H9 (cell line): ENCODE measurements around the gene NOLC1. TPM values are rescaled to one million over a fixed set of nuclear protein-coding genes. Genes with fewer than 3 reads are reported as not detected.

ENCODE experiments used
- DNase-seq: peaks from one replicate; pipeline ENCODE4 v3.0.0-alpha.2; 2017
- H2AFZ ChIP-seq: one replicate; pipeline ENCODE4 v1.6.1; 2013; ENCODE audit warnings: mild to moderate bottlenecking, low read length, control low read depth, moderate library complexity
- H2AK5ac ChIP-seq: 2 replicates; pipeline ENCODE4 v1.6.1; 2013; ENCODE audit warnings: low read length, control low read depth, mixed read lengths; ENCODE audit not compliant: insufficient read length
- H2BK120ac ChIP-seq: one replicate; pipeline ENCODE4 v1.6.1; 2013; ENCODE audit warnings: low read depth, mild to moderate bottlenecking, low read length, control low read depth, inconsistent platforms; ENCODE audit not compliant: poor library complexity, severe bottlenecking
- H2BK12ac ChIP-seq: 2 replicates; pipeline ENCODE4 v1.6.1; 2013; ENCODE audit warnings: low read length, control low read depth, mixed read lengths, low read depth; ENCODE audit not compliant: insufficient read length
- H2BK15ac ChIP-seq: 2 replicates; pipeline ENCODE4 v1.6.1; 2013; ENCODE audit warnings: low read depth, low read length, control low read depth
- H2BK20ac ChIP-seq: one replicate; pipeline ENCODE4 v1.6.1; 2013; ENCODE audit warnings: low read depth, mild to moderate bottlenecking, low read length, control low read depth, inconsistent platforms; ENCODE audit not compliant: poor library complexity, severe bottlenecking
- H2BK5ac ChIP-seq: 2 replicates; pipeline ENCODE4 v1.6.1; 2013; ENCODE audit warnings: low read length, control low read depth, mixed read lengths; ENCODE audit not compliant: insufficient read length
- H3K14ac ChIP-seq: 2 replicates; pipeline ENCODE4 v1.6.1; 2013; ENCODE audit warnings: low read length, control low read depth; ENCODE audit not compliant: insufficient read depth
- H3K18ac ChIP-seq: 2 replicates; pipeline ENCODE4 v1.6.1; 2013; ENCODE audit warnings: low read depth, mild to moderate bottlenecking, mixed read lengths, low read length, control low read depth; ENCODE audit not compliant: insufficient read length
- H3K23ac ChIP-seq: 2 replicates; pipeline ENCODE4 v1.6.1; 2013; ENCODE audit warnings: low read length, control low read depth, mixed read lengths, low read depth; ENCODE audit not compliant: insufficient read length
- H3K23me2 ChIP-seq: 2 replicates; pipeline ENCODE4 v1.6.1; 2013; ENCODE audit warnings: low read depth, mild to moderate bottlenecking, mixed read lengths, low read length, control low read depth; ENCODE audit not compliant: insufficient read length, poor library complexity, severe bottlenecking
- H3K27ac ChIP-seq: 2 replicates; pipeline ENCODE4 v1.5.1; 2013; ENCODE audit warnings: low read length, control low read depth, mixed read lengths, low read depth; ENCODE audit not compliant: insufficient read length
- H3K27me3 ChIP-seq: 2 replicates; pipeline ENCODE4 v1.6.1; 2013; ENCODE audit warnings: low read length, control low read depth, inconsistent platforms; ENCODE audit not compliant: insufficient read depth
- H3K4ac ChIP-seq: 2 replicates; pipeline ENCODE4 v1.6.1; 2013; ENCODE audit warnings: low read depth, mild to moderate bottlenecking, control low read depth, inconsistent platforms, low read length, moderate library complexity
- H3K4me1 ChIP-seq: 2 replicates; pipeline ENCODE4 v1.6.1; 2013; ENCODE audit warnings: low read length, control low read depth, inconsistent platforms; ENCODE audit not compliant: insufficient read depth
- H3K4me2 ChIP-seq: 2 replicates; pipeline ENCODE4 v1.6.1; 2013; ENCODE audit warnings: low read length, control low read depth, mixed read lengths; ENCODE audit not compliant: insufficient read length, insufficient read depth
- H3K56ac ChIP-seq: 2 replicates; pipeline ENCODE4 v1.6.1; 2013; ENCODE audit warnings: low read depth, mild to moderate bottlenecking, mixed read lengths, low read length, control low read depth; ENCODE audit not compliant: insufficient read length
- H3K79me1 ChIP-seq: 2 replicates; pipeline ENCODE4 v1.6.1; 2013; ENCODE audit warnings: low read depth, mild to moderate bottlenecking, moderate library complexity, low read length, control low read depth, inconsistent platforms; ENCODE audit not compliant: insufficient read depth, poor library complexity, severe bottlenecking
- H3K79me2 ChIP-seq: 2 replicates; pipeline ENCODE4 v1.6.1; 2013; ENCODE audit warnings: low read length, control low read depth, inconsistent platforms; ENCODE audit not compliant: insufficient read depth
- H3K9ac ChIP-seq: 2 replicates; pipeline ENCODE4 v1.6.1; 2013; ENCODE audit warnings: low read length, control low read depth, mixed read lengths; ENCODE audit not compliant: insufficient read length; ENCODE audit errors: extremely low read depth
- H3K9me3 ChIP-seq: one replicate; pipeline ENCODE4 v1.6.1; 2013; ENCODE audit warnings: low read depth, low read length, inconsistent platforms; ENCODE audit not compliant: control insufficient read depth
- H3T11ph ChIP-seq: one replicate; pipeline ENCODE4 v1.6.1; 2013; ENCODE audit warnings: mild to moderate bottlenecking, low read length, control low read depth, inconsistent platforms
- H4K20me1 ChIP-seq: one replicate; pipeline ENCODE4 v1.6.1; 2013; ENCODE audit not compliant: control insufficient read depth, insufficient read length, insufficient read depth
- H4K5ac ChIP-seq: 2 replicates; pipeline ENCODE4 v1.6.1; 2013; ENCODE audit warnings: low read depth, mild to moderate bottlenecking, mixed read lengths, low read length, control low read depth; ENCODE audit not compliant: insufficient read length
- H4K8ac ChIP-seq: replicated peaks from 2 replicates; pipeline ENCODE4 v1.6.1; 2013; ENCODE audit warnings: low read length, control low read depth, mixed read lengths, low read depth; ENCODE audit not compliant: insufficient read length
- H4K91ac ChIP-seq: 2 replicates; pipeline ENCODE4 v1.6.1; 2013; ENCODE audit warnings: low read depth, mild to moderate bottlenecking, moderate library complexity, mixed read lengths, low read length, control low read depth; ENCODE audit not compliant: insufficient read length
- H3K27ac Mint-ChIP-seq, 3 experiments: 2 replicates in 2 of 3; 3 replicates in 1 of 3; pipeline ENCODE4 v1.8.0; 2020 to 2021; ENCODE audit warnings: mixed read lengths in 3 of 3, mild to moderate bottlenecking in 1 of 3, moderate library complexity in 1 of 3
- H3K27me3 Mint-ChIP-seq: 2 replicates; pipeline ENCODE4 v1.8.0; 2021; ENCODE audit warnings: low read depth, mild to moderate bottlenecking, moderate library complexity, mixed read lengths
- H3K36me3 Mint-ChIP-seq, 3 experiments: 2 replicates in 2 of 3; 3 replicates in 1 of 3; pipeline ENCODE4 v1.8.0; 2020 to 2021; ENCODE audit warnings: low read depth in 3 of 3, mixed read lengths in 3 of 3; ENCODE audit not compliant: insufficient read depth in 1 of 3
- H3K4me1 Mint-ChIP-seq, 2 experiments: 2 replicates each; pipeline ENCODE4 v1.8.0; 2020; ENCODE audit warnings: mixed read lengths in 2 of 2
- H3K4me3 Mint-ChIP-seq, 2 experiments: 2 replicates in 1 of 2; 3 replicates in 1 of 2; pipeline ENCODE4 v1.8.0; 2020 to 2021; ENCODE audit warnings: mild to moderate bottlenecking in 2 of 2, mixed read lengths in 2 of 2, moderate library complexity in 1 of 2
- H3K9me3 Mint-ChIP-seq, 2 experiments: 2 replicates in 1 of 2; 3 replicates in 1 of 2; pipeline ENCODE4 v1.8.0; 2020; ENCODE audit warnings: mild to moderate bottlenecking in 2 of 2, mixed read lengths in 2 of 2, moderate library complexity in 1 of 2
- WGBS: extraction: QIAGEN DNeasy Blood & Tissue Kit; methylation state at CpG from one replicate; pipeline ENCODE4 v1.1.7; 2013; ENCODE audit warnings: missing lambda C conversion rate, low lambda C conversion rate, mixed read lengths; ENCODE audit not compliant: insufficient read length; ENCODE audit errors: extremely low coverage; 5-methylcytosine and 5-hydroxymethylcytosine counted together
- total RNA-seq: library from RNA; stranded (reverse); gene quantifications from 2 replicates; pipeline ENCODE4 v1.2.1, GENCODE V29; 2021
- TF ChIP-seq, protein P1 (sequence below): fragments of 200-600 bp; sonication (generic); conservative IDR thresholded peaks from 3 replicates; pipeline ENCODE4 v1.8.0; 2021; ENCODE audit warnings: antibody characterized with exemption, mild to moderate bottlenecking

NOLC1 gene
- total RNA-seq, 1 experiment from 2014 or later, result 171 TPM

DNA sequence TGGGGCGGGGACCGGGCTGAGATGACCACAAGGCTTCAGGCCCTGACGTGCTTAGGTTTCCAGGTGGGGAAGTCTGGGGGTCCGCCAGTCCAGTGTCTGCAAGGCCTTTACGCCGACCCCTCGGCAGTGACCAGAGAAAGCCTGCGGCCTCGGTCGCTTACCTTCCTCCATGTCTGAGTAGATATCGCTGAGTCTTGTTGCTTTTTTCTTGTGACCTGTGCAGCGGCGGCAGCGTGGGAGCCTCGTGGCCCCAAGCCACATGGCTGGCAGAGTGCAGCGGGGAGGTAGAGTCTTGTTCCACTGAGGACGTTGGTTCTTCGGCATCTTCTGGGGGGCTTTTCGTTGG lies 329 bp downstream of the NOLC1 start:
- WGBS, result no CpG with 5 or more reads among the region's 19 CpGs
- Histone ChIP-seq H3K4me1 (peaks cover 2% of the 10 kb centered on the region; the same call in 1 of the 2 replicates), H4K8ac (no peak overlapping the region), H3K23me2 (peaks cover 5% of the 10 kb centered on the region), H3K27ac (peak overlapping the region; percentile 42), H3K18ac (peak overlapping the region; percentile 74), H3K9me3 (no peaks in the 10 kb centered on the region), H3T11ph (no peak overlapping the region), H3K9ac (peak overlapping the region; percentile 96), H3K79me2 (peaks cover 30% of the 10 kb centered on the region), H2AFZ (no peak overlapping the region), H2BK12ac (no peak overlapping the region), H2BK120ac (peak overlapping the region; percentile 88), H2BK15ac (no peak overlapping the region), H4K20me1 (no peaks in the 10 kb centered on the region), H3K79me1 (peaks cover 7% of the 10 kb centered on the region), H2BK5ac (no peak overlapping the region), H2AK5ac (no peak overlapping the region), H3K23ac (no peak overlapping the region), H3K27me3 (no peaks in the 10 kb centered on the region), H3K4ac (peak overlapping the region; percentile 20; the same call in 1 of the 2 replicates), H3K56ac (no peak overlapping the region), H4K5ac (peak overlapping the region; percentile 9), H3K14ac (peak overlapping the region; percentile 96), H3K4me2 (peak overlapping the region; percentile 99), H4K91ac (peak overlapping the region; percentile 48), H2BK20ac (no peak overlapping the region)
- no peaks in the 10 kb centered on the region; a peak in 1 of 5 replicates for H3K9me3 Mint-ChIP-seq
- TF ChIP-seq, protein P1, sequence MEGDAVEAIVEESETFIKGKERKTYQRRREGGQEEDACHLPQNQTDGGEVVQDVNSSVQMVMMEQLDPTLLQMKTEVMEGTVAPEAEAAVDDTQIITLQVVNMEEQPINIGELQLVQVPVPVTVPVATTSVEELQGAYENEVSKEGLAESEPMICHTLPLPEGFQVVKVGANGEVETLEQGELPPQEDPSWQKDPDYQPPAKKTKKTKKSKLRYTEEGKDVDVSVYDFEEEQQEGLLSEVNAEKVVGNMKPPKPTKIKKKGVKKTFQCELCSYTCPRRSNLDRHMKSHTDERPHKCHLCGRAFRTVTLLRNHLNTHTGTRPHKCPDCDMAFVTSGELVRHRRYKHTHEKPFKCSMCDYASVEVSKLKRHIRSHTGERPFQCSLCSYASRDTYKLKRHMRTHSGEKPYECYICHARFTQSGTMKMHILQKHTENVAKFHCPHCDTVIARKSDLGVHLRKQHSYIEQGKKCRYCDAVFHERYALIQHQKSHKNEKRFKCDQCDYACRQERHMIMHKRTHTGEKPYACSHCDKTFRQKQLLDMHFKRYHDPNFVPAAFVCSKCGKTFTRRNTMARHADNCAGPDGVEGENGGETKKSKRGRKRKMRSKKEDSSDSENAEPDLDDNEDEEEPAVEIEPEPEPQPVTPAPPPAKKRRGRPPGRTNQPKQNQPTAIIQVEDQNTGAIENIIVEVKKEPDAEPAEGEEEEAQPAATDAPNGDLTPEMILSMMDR, result no peak
- H3K4me1 Mint-ChIP-seq, result peaks cover 18 to 19% of the 10 kb centered on the region in 2 experiments
- DNase-seq, result no peak
- H3K27ac Mint-ChIP-seq, result peak overlapping the region; percentile 99 to 100 (median 99)
- no peaks in the 10 kb centered on the region for H3K27me3 Mint-ChIP-seq
- H3K36me3 Mint-ChIP-seq, result peaks cover 53 to 90% (median 73%) of the 10 kb centered on the region in 3 experiments
- H3K4me3 Mint-ChIP-seq, result peak overlapping the region; percentile 96 to 100
